ENCODE measurements around the gene WDR7. TPM values are rescaled to one million over a fixed set of nuclear protein-coding genes. Genes with fewer than 3 reads are reported as not detected.

Gene WDR7
- total and polyA plus RNA-seq, 4 experiments from 2014 or later = 22.3 to 50.8 (median 36.2) TPM

DNA sequence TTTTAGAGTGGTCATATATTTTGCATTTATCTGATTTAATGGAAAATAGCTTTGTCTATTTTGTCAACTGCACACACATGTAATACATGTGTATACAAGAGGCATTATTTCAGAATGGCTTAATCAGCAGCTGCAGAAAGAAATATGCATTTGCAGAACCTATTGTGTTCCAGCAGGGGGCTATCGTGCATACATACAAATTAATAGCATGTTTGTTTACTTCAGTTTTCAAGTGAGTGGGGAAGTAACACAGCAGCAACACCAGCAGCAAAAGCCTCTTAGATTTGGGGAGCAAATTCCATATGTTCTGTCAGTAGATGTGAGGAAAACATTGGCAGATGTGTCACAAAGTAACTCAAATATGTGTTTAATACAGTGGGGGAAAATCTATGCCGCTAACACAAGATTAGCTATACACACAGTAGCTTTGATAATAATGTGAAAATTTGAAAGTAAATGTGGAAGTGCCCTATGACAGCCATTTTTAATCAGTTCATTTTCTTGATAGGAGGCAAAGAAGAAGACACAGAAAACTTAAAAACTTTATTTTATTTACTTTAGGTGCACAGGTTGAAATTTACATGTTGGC, 218.1 kb downstream of the WDR7 start:
- intact Hi-C loops (cut with micrococcal nuclease) = loop anchor here (5.0 kb wide), 1 partner anchor 693 kb away; no protein-coding TSS in a partner anchor
- no peaks in the 10 kb centered on the region for H3K9me3 Mint-ChIP-seq
- H3K4me3 Mint-ChIP-seq = no peak overlapping the region
- no peaks in the 10 kb centered on the region for H3K36me3 Mint-ChIP-seq
- H3K4me1 Mint-ChIP-seq = peaks cover 0 to 16% (median 9%) of the 10 kb centered on the region in 4 donors
- Histone ChIP-seq H3K4me3 (ENCODE audit: low read length in 2 of 2) (no peak overlapping the region), H3K36me3 (ENCODE audit: insufficient read depth, low read length) (no peaks in the 10 kb centered on the region), H3K4me1 (ENCODE audit: insufficient read depth, low read length) (peaks cover 12% of the 10 kb centered on the region), H3K9me3 (ENCODE audit: control insufficient read depth in 1 of 2, low read length in 2 of 2) (no peaks in the 10 kb centered on the region), H3K27me3 (ENCODE audit: insufficient read depth, low read length) (no peaks in the 10 kb centered on the region), H3K27ac (ENCODE audit: low read depth, low read length) (no peak overlapping the region)
- no peaks in the 10 kb centered on the region for H3K27me3 Mint-ChIP-seq
- no peak overlapping the region for H3K27ac Mint-ChIP-seq
- peak in 3 of 5 donors; percentile 0 to 6 (median 3) for DNase-seq
- ChIA-PET CTCF (ENCODE audit: partially characterized antibody) (interaction anchor here (0.7 to 2.1 kb wide), 11 partner anchors 11 to 695 kb away, joined by 3 to 9 read pairs (median 3); no protein-coding TSS in a partner anchor), POLR2A (ENCODE audit: partially characterized antibody) (no interaction called here)

- peaks cover 0 to 7% of the 10 kb centered on the region in 2 donors for H3K36me3 Mint-ChIP-seq
- H3K27ac Mint-ChIP-seq = no peak overlapping the region
- Histone ChIP-seq H3K9me3 (ENCODE audit: control insufficient read depth in 1 of 2, low read length in 2 of 2) (no peaks in the 10 kb centered on the region), H3K36me3 (ENCODE audit: insufficient read depth, low read length) (no peaks in the 10 kb centered on the region), H3K27me3 (ENCODE audit: insufficient read depth, low read length) (no peaks in the 10 kb centered on the region), H3K27ac (ENCODE audit: low read depth, low read length) (no peak overlapping the region), H3K4me1 (ENCODE audit: insufficient read depth, low read length) (peaks cover 12% of the 10 kb centered on the region), H3K4me3 (ENCODE audit: low read length in 2 of 2) (no peak overlapping the region)
- H3K27me3 Mint-ChIP-seq = no peaks in the 10 kb centered on the region
- DNase-seq = no peak
- no peak overlapping the region for H3K4me3 Mint-ChIP-seq
- peaks cover 0 to 14% (median 9%) of the 10 kb centered on the region in 4 donors for H3K4me1 Mint-ChIP-seq
- H3K9me3 Mint-ChIP-seq = no peaks in the 10 kb centered on the region
- intact Hi-C loops (cut with micrococcal nuclease) = no loop called here
- CTCF ChIA-PET (ENCODE audit: partially characterized antibody) = interaction anchor here (0.8 kb wide), 1 partner anchor 734 kb away, joined by 4 read pairs; no protein-coding TSS in a partner anchor
- POLR2A ChIA-PET (ENCODE audit: partially characterized antibody) = no interaction called here
Observed at GRCh38 chr18:56870982-56871381, 219.8 kb downstream of the WDR7 start.

- Histone ChIP-seq H3K9me3 (ENCODE audit: control insufficient read depth in 1 of 2, low read length in 2 of 2) (no peaks in the 10 kb centered on the region), H3K27me3 (ENCODE audit: insufficient read depth, low read length) (no peaks in the 10 kb centered on the region), H3K4me1 (ENCODE audit: insufficient read depth, low read length) (peaks cover 12% of the 10 kb centered on the region), H3K27ac (ENCODE audit: low read depth, low read length) (no peak overlapping the region), H3K4me3 (ENCODE audit: low read length in 2 of 2) (no peak overlapping the region), H3K36me3 (ENCODE audit: insufficient read depth, low read length) (no peaks in the 10 kb centered on the region)
- no peak overlapping the region for H3K27ac Mint-ChIP-seq
- no peak for DNase-seq
- H3K4me3 Mint-ChIP-seq = no peak overlapping the region
- intact Hi-C loops (cut with micrococcal nuclease) = no loop called here
- peaks cover 0 to 7% of the 10 kb centered on the region in 2 donors for H3K36me3 Mint-ChIP-seq
- CTCF ChIA-PET (ENCODE audit: partially characterized antibody) = no interaction called here
- POLR2A ChIA-PET (ENCODE audit: partially characterized antibody) = no interaction called here
- H3K4me1 Mint-ChIP-seq = peaks cover 0 to 14% (median 9%) of the 10 kb centered on the region in 4 donors
- no peaks in the 10 kb centered on the region for H3K27me3 Mint-ChIP-seq
- no peaks in the 10 kb centered on the region for H3K9me3 Mint-ChIP-seq
Observed at GRCh38 chr18:56872140-56872539, 221.0 kb downstream of the WDR7 start.

- POLR2A ChIA-PET (ENCODE audit: partially characterized antibody) = no interaction called here
- intact Hi-C loops (cut with micrococcal nuclease) = no loop called here
- Mint-ChIP-seq H3K27ac (no peak overlapping the region), H3K4me1 (peaks cover 0 to 14% (median 9%) of the 10 kb centered on the region in 4 donors), H3K36me3 (peaks cover 0 to 7% of the 10 kb centered on the region in 2 donors), H3K9me3 (no peaks in the 10 kb centered on the region), H3K4me3 (peak overlapping the region in 1 of 8 donors; percentile 27), H3K27me3 (no peaks in the 10 kb centered on the region)
- Histone ChIP-seq H3K4me1 (ENCODE audit: insufficient read depth, low read length) (peaks cover 12% of the 10 kb centered on the region), H3K36me3 (ENCODE audit: insufficient read depth, low read length) (no peaks in the 10 kb centered on the region), H3K4me3 (ENCODE audit: low read length in 2 of 2) (no peak overlapping the region), H3K9me3 (ENCODE audit: control insufficient read depth in 1 of 2, low read length in 2 of 2) (no peaks in the 10 kb centered on the region), H3K27me3 (ENCODE audit: insufficient read depth, low read length) (no peaks in the 10 kb centered on the region), H3K27ac (ENCODE audit: low read depth, low read length) (no peak overlapping the region)
- CTCF ChIA-PET (ENCODE audit: partially characterized antibody) = interaction anchor here (1.2 kb wide), 1 partner anchor 689 kb away, joined by 3 read pairs; no protein-coding TSS in a partner anchor
- peak in 3 of 5 donors; percentile 7 to 39 (median 8) for DNase-seq
Observed at GRCh38 chr18:56873441-56874140, 222.4 kb downstream of the WDR7 start.

- ChIA-PET CTCF (ENCODE audit: partially characterized antibody) (no interaction called here), POLR2A (ENCODE audit: partially characterized antibody) (no interaction called here)
- peaks cover 3% of the 10 kb centered on the region for H3K4me1 ChIP-seq (ENCODE audit: insufficient read depth, low read length)
- Mint-ChIP-seq H3K27me3 (no peaks in the 10 kb centered on the region), H3K4me3 (no peak overlapping the region), H3K36me3 (peaks cover 27 to 33% of the 10 kb centered on the region in 2 donors), H3K27ac (no peak overlapping the region), H3K4me1 (peaks cover 0 to 6% (median 3%) of the 10 kb centered on the region in 4 donors), H3K9me3 (peaks cover 0 to 4% (median 0%) of the 10 kb centered on the region in 8 donors)
- H3K4me3 ChIP-seq (ENCODE audit: low read length in 2 of 2) = no peak overlapping the region
- no peak overlapping the region for H3K27ac ChIP-seq (ENCODE audit: low read depth, low read length)
- H3K27me3 ChIP-seq (ENCODE audit: insufficient read depth, low read length) = no peaks in the 10 kb centered on the region
- DNase-seq = no peak
- intact Hi-C loops (cut with micrococcal nuclease) = no loop called here
- H3K9me3 ChIP-seq (ENCODE audit: control insufficient read depth in 1 of 2, low read length in 2 of 2) = no peaks in the 10 kb centered on the region
- H3K36me3 ChIP-seq (ENCODE audit: insufficient read depth, low read length) = no peaks in the 10 kb centered on the region
Observed at GRCh38 chr18:56878711-56879110, 227.6 kb downstream of the WDR7 start.

- H3K27me3 Mint-ChIP-seq = no peaks in the 10 kb centered on the region
- H3K9me3 Mint-ChIP-seq = peaks cover 0 to 6% (median 0%) of the 10 kb centered on the region in 8 donors
Observed at GRCh38 chr18:56884511-56884910, 233.4 kb downstream of the WDR7 start.

GRCh38 chr18:56888978-56889377, 237.8 kb downstream of the WDR7 start:
- ChIA-PET POLR2A (ENCODE audit: partially characterized antibody) (no interaction called here), CTCF (ENCODE audit: partially characterized antibody) (no interaction called here)
- Mint-ChIP-seq H3K27me3 (no peaks in the 10 kb centered on the region), H3K4me3 (no peak overlapping the region), H3K27ac (no peak overlapping the region), H3K9me3 (peaks cover 0 to 2% (median 0%) of the 10 kb centered on the region in 8 donors), H3K4me1 (peaks cover 0 to 3% (median 0%) of the 10 kb centered on the region in 4 donors), H3K36me3 (peaks cover 29 to 49% of the 10 kb centered on the region in 2 donors)
- Histone ChIP-seq H3K36me3 (ENCODE audit: insufficient read depth, low read length) (no peaks in the 10 kb centered on the region), H3K27me3 (ENCODE audit: insufficient read depth, low read length) (no peaks in the 10 kb centered on the region), H3K9me3 (ENCODE audit: control insufficient read depth in 1 of 2, low read length in 2 of 2) (no peaks in the 10 kb centered on the region), H3K4me3 (ENCODE audit: low read length in 2 of 2) (no peak overlapping the region), H3K27ac (ENCODE audit: low read depth, low read length) (no peak overlapping the region), H3K4me1 (ENCODE audit: insufficient read depth, low read length) (no peaks in the 10 kb centered on the region)
- DNase-seq = no peak
- intact Hi-C loops (cut with micrococcal nuclease) = no loop called here

More at GRCh38 chr18:56884511-56884910, 233.4 kb downstream of the WDR7 start:
- no peak for DNase-seq
- Histone ChIP-seq H3K27me3 (ENCODE audit: insufficient read depth, low read length) (no peaks in the 10 kb centered on the region), H3K9me3 (ENCODE audit: control insufficient read depth in 1 of 2, low read length in 2 of 2) (no peaks in the 10 kb centered on the region), H3K4me1 (ENCODE audit: insufficient read depth, low read length) (no peaks in the 10 kb centered on the region), H3K4me3 (ENCODE audit: low read length in 2 of 2) (no peak overlapping the region), H3K36me3 (ENCODE audit: insufficient read depth, low read length) (no peaks in the 10 kb centered on the region), H3K27ac (ENCODE audit: low read depth, low read length) (no peak overlapping the region)
- Mint-ChIP-seq H3K4me3 (no peak overlapping the region), H3K27ac (peak overlapping the region in 2 of 7 donors; percentile 24 to 38), H3K36me3 (peaks cover 47 to 60% of the 10 kb centered on the region in 2 donors), H3K4me1 (peaks cover 0 to 6% (median 2%) of the 10 kb centered on the region in 4 donors)
- intact Hi-C loops (cut with micrococcal nuclease) = no loop called here
- ChIA-PET POLR2A (ENCODE audit: partially characterized antibody) (no interaction called here), CTCF (ENCODE audit: partially characterized antibody) (no interaction called here)
